ENCODE data around the gene RAB33B. TPM values are rescaled to one million over a fixed set of nuclear protein-coding genes. Genes with fewer than 3 reads are reported as not detected.
A peak's percentile ranks its signal among the peaks of the same experiment; 100 is the strongest.

Gene RAB33B
- total RNA-seq, 1 donor from 2014 or later, result 10.3 TPM

GRCh38 chr4:139506774-139507173 is 52.9 kb downstream of the RAB33B start:
- Mint-ChIP-seq H3K27me3 (ENCODE audit: unreplicated experiment) (no peaks in the 10 kb centered on the region), H3K4me3 (ENCODE audit: unreplicated experiment) (no peak overlapping the region), H3K4me1 (ENCODE audit: unreplicated experiment) (no peaks in the 10 kb centered on the region), H3K36me3 (ENCODE audit: unreplicated experiment) (peaks cover 50% of the 10 kb centered on the region), H3K9me3 (ENCODE audit: unreplicated experiment) (no peaks in the 10 kb centered on the region), H3K27ac (ENCODE audit: unreplicated experiment) (no peak overlapping the region)
- TF ChIP-seq CTCF (IDR thresholded peaks at IDR 0.05), result no peak
- DNase-seq (ENCODE audit: extremely low spot score, unreplicated experiment), result no peak

GRCh38 chr4:139508581-139509237 is 54.8 kb downstream of the RAB33B start:
- H3K36me3 Mint-ChIP-seq (ENCODE audit: unreplicated experiment), result peaks cover 53% of the 10 kb centered on the region
- no peaks in the 10 kb centered on the region for H3K9me3 Mint-ChIP-seq (ENCODE audit: unreplicated experiment)
- TF ChIP-seq CTCF (IDR thresholded peaks at IDR 0.05), result no peak
- DNase-seq (ENCODE audit: extremely low spot score, unreplicated experiment), result no peak
- H3K4me3 Mint-ChIP-seq (ENCODE audit: unreplicated experiment), result no peak overlapping the region
- H3K27me3 Mint-ChIP-seq (ENCODE audit: unreplicated experiment), result no peaks in the 10 kb centered on the region
- no peak overlapping the region for H3K27ac Mint-ChIP-seq (ENCODE audit: unreplicated experiment)
- no peaks in the 10 kb centered on the region for H3K4me1 Mint-ChIP-seq (ENCODE audit: unreplicated experiment)

GRCh38 chr4:139509727-139510410 is 55.9 kb downstream of the RAB33B start:
- H3K4me3 Mint-ChIP-seq (ENCODE audit: unreplicated experiment), result no peak overlapping the region
- H3K27me3 Mint-ChIP-seq (ENCODE audit: unreplicated experiment), result no peaks in the 10 kb centered on the region
- H3K4me1 Mint-ChIP-seq (ENCODE audit: unreplicated experiment), result no peaks in the 10 kb centered on the region
- no peak for DNase-seq (ENCODE audit: extremely low spot score, unreplicated experiment)
- H3K36me3 Mint-ChIP-seq (ENCODE audit: unreplicated experiment), result peaks cover 56% of the 10 kb centered on the region
- no peak overlapping the region for H3K27ac Mint-ChIP-seq (ENCODE audit: unreplicated experiment)
- H3K9me3 Mint-ChIP-seq (ENCODE audit: unreplicated experiment), result no peaks in the 10 kb centered on the region
- peak; percentile 46 for TF ChIP-seq CTCF (IDR thresholded peaks at IDR 0.05)

- no peak overlapping the region for H3K27ac Mint-ChIP-seq (ENCODE audit: unreplicated experiment)
- peaks cover 67% of the 10 kb centered on the region for H3K36me3 Mint-ChIP-seq (ENCODE audit: unreplicated experiment)
- no peak overlapping the region for H3K4me3 Mint-ChIP-seq (ENCODE audit: unreplicated experiment)
- no peaks in the 10 kb centered on the region for H3K27me3 Mint-ChIP-seq (ENCODE audit: unreplicated experiment)
- no peaks in the 10 kb centered on the region for H3K4me1 Mint-ChIP-seq (ENCODE audit: unreplicated experiment)
- no peak for DNase-seq (ENCODE audit: extremely low spot score, unreplicated experiment)
- TF ChIP-seq CTCF (IDR thresholded peaks at IDR 0.05), result no peak
- H3K9me3 Mint-ChIP-seq (ENCODE audit: unreplicated experiment), result no peaks in the 10 kb centered on the region
These were observed 57.4 kb downstream of the RAB33B start for GRCh38 chr4:139511320-139511719.

- no peaks in the 10 kb centered on the region for H3K4me1 Mint-ChIP-seq (ENCODE audit: unreplicated experiment)
- TF ChIP-seq CTCF (IDR thresholded peaks at IDR 0.05), result no peak
- H3K9me3 Mint-ChIP-seq (ENCODE audit: unreplicated experiment), result no peaks in the 10 kb centered on the region
- no peak overlapping the region for H3K27ac Mint-ChIP-seq (ENCODE audit: unreplicated experiment)
- no peaks in the 10 kb centered on the region for H3K27me3 Mint-ChIP-seq (ENCODE audit: unreplicated experiment)
- DNase-seq (ENCODE audit: extremely low spot score, unreplicated experiment), result no peak
- H3K4me3 Mint-ChIP-seq (ENCODE audit: unreplicated experiment), result no peak overlapping the region
- peaks cover 70% of the 10 kb centered on the region for H3K36me3 Mint-ChIP-seq (ENCODE audit: unreplicated experiment)
These were observed 60.6 kb downstream of the RAB33B start for GRCh38 chr4:139514382-139515059.
